Measurements from ENCODE around the gene AREL1.
A peak's percentile ranks its signal among the peaks of the same experiment; 100 is the strongest.

GRCh38 chr14:74705613-74706500, 7.0 kb downstream of the AREL1 start:
- TF ChIP-seq EP300 (IDR thresholded peaks at IDR 0.05; ENCODE audit: borderline replicate concordance) (no peak), MAX (IDR thresholded peaks at IDR 0.05) (no peak), TAF1 (IDR thresholded peaks at IDR 0.05; ENCODE audit: low read depth) (no peak), TEAD4 (IDR thresholded peaks at IDR 0.05) (peak; percentile 45; the same call in 1 of the 2 replicates)
